ENCODE results near the gene LAMB1.

DNA sequence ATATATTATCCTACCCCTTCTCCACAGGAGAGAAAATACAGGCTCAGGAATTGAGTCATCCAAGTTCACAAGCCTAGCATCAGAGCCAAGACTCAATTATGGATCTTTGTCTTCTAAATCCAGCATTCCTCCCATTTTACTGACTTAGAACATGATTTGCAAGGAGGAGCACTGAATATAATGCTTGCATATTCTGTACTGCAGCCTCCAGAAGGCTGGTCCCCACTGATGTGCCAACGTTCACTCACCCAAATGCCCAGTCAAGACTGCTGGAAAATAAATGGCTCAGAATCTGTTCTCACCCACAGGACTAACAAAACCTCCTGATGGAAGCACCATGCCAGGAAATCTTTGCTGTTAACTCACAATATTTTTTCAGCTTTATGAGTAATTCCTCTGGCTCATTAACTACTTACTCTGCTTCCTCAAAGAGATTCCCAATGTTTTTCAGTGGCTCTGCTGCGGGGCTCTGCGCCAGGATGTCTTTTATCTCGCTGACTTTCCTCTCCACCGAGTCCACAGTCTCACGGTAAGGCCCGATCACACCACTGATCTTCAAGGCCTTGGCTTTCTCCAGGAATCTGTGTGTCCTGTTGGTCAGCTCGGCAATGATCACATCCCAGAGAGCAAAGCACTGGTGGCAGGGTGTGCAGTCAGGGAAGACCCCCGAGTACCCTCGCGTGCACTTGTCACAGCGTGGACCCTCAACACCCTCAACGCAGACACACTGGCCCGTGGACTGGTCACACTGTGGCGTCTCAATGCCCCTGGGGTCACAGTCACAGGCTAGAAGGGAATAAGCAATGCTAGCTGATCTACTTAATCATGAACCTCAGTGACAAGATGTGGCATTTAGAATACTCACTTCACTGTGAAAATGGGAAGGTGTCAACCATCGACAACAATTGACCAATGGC lies 63.1 kb downstream of the LAMB1 start:
- TF ChIP-seq, protein P1, sequence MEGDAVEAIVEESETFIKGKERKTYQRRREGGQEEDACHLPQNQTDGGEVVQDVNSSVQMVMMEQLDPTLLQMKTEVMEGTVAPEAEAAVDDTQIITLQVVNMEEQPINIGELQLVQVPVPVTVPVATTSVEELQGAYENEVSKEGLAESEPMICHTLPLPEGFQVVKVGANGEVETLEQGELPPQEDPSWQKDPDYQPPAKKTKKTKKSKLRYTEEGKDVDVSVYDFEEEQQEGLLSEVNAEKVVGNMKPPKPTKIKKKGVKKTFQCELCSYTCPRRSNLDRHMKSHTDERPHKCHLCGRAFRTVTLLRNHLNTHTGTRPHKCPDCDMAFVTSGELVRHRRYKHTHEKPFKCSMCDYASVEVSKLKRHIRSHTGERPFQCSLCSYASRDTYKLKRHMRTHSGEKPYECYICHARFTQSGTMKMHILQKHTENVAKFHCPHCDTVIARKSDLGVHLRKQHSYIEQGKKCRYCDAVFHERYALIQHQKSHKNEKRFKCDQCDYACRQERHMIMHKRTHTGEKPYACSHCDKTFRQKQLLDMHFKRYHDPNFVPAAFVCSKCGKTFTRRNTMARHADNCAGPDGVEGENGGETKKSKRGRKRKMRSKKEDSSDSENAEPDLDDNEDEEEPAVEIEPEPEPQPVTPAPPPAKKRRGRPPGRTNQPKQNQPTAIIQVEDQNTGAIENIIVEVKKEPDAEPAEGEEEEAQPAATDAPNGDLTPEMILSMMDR (IDR thresholded peaks at IDR 0.05; ENCODE audit: low read depth, low read length): no peak
- no peak for TF ChIP-seq EZH2phosphoT487 (IDR thresholded peaks at IDR 0.05; ENCODE audit: low read depth)

Measured in OCI-LY3 (cell line).